ENCODE data around the gene ELMO1.

The ELMO1 gene

DNA sequence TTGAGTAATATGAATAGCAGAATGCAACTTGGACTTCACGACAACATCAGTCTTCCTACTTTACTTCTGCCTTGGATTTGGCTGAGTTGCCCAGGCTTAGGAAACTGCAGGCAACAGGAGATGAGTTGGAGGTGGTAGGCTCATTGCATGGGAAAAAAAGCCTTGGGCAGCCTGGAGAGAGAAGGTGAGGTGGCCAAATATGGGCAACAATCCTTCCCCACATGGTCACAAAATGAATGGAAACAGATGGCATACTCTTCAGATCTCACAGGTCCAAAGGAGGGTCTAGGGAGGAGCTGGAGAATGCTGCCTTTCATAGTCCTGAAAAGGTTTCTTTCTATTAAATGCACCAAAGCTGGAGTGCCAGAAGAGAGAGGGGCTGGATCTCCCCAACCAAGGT is 595.7 kb downstream of the ELMO1 start:
- DNase-seq: no peak

GRCh38 chr7:36852017-36852416 is 596.6 kb downstream of the ELMO1 start:
- no peak for DNase-seq

DNA sequence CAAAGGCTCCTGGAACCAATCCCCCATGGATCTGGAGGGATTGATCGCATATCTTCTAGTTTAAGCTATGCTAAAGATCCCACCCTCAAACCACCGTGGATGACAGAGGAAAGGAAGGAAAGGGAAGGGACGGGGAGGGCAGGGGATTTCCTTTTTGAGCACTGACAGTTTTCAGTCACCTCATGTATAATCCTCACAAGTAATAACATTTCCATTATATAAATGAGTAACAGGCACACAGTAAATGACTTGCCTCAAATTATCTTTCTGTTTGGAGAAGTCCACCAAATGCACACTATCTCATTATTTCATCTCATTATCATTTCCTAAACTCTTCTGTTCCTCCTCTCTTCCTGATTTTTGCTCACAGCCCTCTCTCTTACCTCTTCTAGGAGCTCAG is 597.3 kb downstream of the ELMO1 start:
- no peak for DNase-seq

DNA sequence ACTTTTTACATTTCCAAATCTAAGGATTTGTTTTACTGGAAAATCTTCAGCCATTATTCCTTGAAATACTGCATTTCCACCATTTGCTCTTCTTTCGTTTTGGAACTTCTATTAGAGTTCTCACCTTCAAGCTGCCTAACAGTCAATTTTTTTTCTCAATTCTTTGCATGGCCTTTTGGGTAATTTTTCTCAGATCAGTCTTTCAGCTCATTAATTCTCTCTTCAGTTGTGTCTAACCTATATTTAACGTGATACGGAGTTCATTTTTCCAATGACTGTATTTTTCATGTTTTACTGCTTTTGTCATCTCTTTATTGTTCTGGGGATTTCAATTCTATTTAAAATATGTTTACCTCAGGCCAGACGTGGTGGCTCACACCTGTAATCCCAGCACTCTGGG is 600.7 kb downstream of the ELMO1 start:
- no peak for DNase-seq

GRCh38 chr7:36844374-36844773 is 604.3 kb downstream of the ELMO1 start:
- DNase-seq: no peak

- no peak for DNase-seq
Measured at GRCh38 chr7:36840904-36841303, 607.8 kb downstream of the ELMO1 start.

DNA sequence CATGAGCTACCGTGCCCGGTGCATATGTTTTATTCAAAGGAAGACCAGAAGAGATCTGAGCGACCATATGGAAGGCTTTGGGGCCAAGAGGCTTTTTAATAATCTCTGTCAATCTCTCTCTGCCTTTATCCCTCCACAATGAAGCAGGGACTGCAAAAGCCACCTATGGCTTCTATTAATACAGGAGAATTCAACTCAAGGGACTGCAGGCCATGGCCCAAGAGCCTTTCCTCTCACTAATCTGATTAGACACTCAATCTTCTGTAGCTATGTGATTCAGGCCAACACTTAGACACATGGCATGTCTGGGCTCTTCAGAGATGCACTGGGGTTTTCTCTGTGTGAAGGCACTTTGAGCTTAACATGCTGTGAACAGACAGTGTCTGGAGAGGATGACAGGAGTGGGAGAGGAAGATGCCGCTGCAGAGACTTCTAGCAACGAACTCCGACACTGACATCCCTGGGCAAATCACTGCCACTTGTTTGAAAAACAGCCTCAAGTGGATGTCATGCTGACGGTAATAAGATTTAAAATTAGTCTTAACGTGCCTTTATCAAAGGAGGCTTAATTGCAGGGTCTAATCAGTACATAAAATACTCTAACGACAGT is 609.9 kb downstream of the ELMO1 start:
- DNase-seq: no peak

GRCh38 chr7:36831049-36831448 is 617.6 kb downstream of the ELMO1 start:
- DNase-seq: no peak

GRCh38 chr7:36827726-36828703 is 620.6 kb downstream of the ELMO1 start:
- DNase-seq: no peak

GRCh38 chr7:36825501-36825900 is 623.2 kb downstream of the ELMO1 start:
- DNase-seq: no peak

- no peak for DNase-seq
Measured at GRCh38 chr7:36823353-36823752, 625.3 kb downstream of the ELMO1 start.

- no peak for DNase-seq
Measured at GRCh38 chr7:36821617-36822016, 627.0 kb downstream of the ELMO1 start.

DNA sequence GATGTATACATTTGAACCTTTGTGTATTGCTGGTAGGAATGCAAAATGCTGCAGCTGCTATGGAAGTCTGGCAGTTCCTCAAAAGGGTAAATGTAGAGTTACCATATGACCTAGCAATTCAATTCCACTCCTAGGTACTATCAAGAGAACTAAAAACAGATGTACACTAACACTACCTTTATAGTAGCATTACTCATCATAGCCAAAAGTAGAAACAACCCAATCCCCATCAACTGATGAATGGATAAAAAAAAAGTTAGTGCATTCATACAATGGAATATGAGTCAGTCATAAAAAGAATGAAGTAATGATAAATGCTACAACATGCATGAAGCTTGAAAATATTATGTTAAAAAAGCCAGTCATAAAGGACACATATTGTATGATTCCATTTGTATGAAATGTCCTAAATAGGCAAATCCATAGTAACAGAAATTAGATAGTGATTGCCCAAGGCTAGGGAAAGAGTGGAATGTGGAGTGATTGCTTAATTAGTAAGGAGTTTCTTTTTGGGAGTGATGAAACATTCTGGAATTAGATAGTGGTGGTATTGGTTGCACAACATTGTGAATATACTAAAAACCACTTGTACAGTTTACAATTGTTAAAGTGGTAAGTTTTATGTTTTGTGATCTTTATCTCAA is 628.0 kb downstream of the ELMO1 start:
- DNase-seq: no peak

DNA sequence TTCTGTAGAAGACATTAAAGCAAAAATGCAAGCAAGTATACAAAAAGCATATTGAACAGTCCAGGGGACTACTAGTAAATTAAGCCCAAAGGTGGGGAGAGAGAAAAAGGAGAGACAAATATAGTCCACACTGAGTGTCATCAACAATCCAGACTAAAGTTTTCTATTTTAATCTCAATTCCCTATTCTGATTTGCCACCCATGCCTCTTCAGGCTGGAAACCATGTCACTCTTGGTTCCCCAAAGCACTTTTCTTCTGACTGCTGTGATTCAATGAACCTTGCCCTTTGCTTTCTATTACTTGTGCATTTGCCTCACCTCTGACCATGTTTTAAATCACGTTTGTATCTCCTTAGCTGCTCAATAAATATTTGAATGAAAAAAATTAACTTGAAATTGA is 629.0 kb downstream of the ELMO1 start:
- no peak for DNase-seq

GRCh38 chr7:36814311-36814710 is 634.4 kb downstream of the ELMO1 start:
- no peak for DNase-seq

GRCh38 chr7:36811807-36812206 is 636.9 kb downstream of the ELMO1 start:
- no peak for DNase-seq

- no peak for DNase-seq
Measured at GRCh38 chr7:36810489-36810888, 638.2 kb downstream of the ELMO1 start.

- no peak for DNase-seq
Measured at GRCh38 chr7:36810032-36810431, 638.6 kb downstream of the ELMO1 start.

- DNase-seq: no peak
Measured at GRCh38 chr7:36809510-36809909, 639.2 kb downstream of the ELMO1 start.

DNA sequence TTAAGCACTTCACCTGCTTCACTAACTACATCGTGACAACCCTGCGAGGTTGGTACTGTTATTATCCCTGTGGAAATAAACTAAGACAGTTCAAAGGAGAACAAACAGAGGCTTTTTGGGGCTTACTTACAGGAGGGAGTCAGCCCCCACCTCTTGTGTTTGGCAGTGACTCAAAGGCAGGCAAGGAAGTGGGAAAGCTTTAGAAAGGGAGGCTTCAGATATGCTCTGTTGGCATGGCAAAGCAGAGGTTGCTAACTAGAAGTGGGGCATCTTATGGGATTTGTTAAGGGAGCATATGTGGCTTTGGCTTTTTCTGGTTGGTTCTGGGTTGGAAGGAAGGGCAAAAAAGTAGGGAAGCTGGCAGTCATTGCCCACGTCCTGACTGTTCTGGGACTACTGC is 639.6 kb downstream of the ELMO1 start:
- no peak for DNase-seq

GRCh38 chr7:36806891-36807290 is 641.8 kb downstream of the ELMO1 start:
- no peak for DNase-seq

All from left hindlimb (tissue), 1 donor.